ENCODE data around the gene HEXIM1. TPM values are rescaled to one million over a fixed set of nuclear protein-coding genes. Genes with fewer than 3 reads are reported as not detected.

Gene HEXIM1
- total and polyA plus RNA-seq, 5 donors from 2014 or later, result 5.9 to 88.0 (median 6.1) TPM

DNA sequence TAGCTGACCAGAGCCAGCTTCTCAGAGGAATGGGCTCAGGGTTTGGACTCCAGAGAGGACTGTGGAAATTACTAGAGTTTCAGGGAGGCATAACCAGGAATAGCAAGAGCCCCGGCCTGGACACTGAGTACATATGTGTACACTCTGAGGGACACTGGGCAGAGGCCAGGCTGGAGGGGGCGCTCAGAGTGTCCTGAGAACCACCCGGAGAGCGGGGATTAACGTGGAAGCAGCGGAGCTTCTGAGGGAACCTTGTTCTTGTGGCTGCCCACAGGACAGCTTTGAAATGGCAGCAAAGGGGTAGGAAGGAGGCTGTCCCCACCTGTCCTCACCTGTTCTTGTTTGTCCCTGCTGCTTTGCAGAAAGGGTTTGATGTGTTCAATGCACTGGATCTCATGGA lies 43.8 kb upstream of the HEXIM1 start:
- Histone ChIP-seq H3K36me3 (ENCODE audit: control insufficient read depth, insufficient read depth, low read length) (peaks cover 83% of the 10 kb centered on the region), H3K27me3 (ENCODE audit: control insufficient read depth, insufficient read depth, low read length) (no peaks in the 10 kb centered on the region), H3K4me3 (ENCODE audit: low read depth, low read length) (no peak overlapping the region), H3K27ac (ENCODE audit: insufficient read depth, low read length, poor library complexity, severe bottlenecking) (no peak overlapping the region), H3K4me1 (ENCODE audit: control insufficient read depth, insufficient read depth, low read length, poor library complexity, severe bottlenecking) (no peaks in the 10 kb centered on the region), H3K9me3 (ENCODE audit: control insufficient read depth in 2 of 2, low read length in 2 of 2) (no peaks in the 10 kb centered on the region)
- no peak overlapping the region for H3K4me3 Mint-ChIP-seq
- peak overlapping the region in 2 of 3 donors; percentile 59 to 64 for H3K27ac Mint-ChIP-seq
- no peaks in the 10 kb centered on the region for H3K9me3 Mint-ChIP-seq
- DNase-seq, result no peak
- no peaks in the 10 kb centered on the region for H3K4me1 Mint-ChIP-seq
- no peak for ATAC-seq (ENCODE audit: low read depth in 2 of 2)
- peaks cover 29% of the 10 kb centered on the region for H3K36me3 Mint-ChIP-seq
- H3K27me3 Mint-ChIP-seq, result no peaks in the 10 kb centered on the region

DNA sequence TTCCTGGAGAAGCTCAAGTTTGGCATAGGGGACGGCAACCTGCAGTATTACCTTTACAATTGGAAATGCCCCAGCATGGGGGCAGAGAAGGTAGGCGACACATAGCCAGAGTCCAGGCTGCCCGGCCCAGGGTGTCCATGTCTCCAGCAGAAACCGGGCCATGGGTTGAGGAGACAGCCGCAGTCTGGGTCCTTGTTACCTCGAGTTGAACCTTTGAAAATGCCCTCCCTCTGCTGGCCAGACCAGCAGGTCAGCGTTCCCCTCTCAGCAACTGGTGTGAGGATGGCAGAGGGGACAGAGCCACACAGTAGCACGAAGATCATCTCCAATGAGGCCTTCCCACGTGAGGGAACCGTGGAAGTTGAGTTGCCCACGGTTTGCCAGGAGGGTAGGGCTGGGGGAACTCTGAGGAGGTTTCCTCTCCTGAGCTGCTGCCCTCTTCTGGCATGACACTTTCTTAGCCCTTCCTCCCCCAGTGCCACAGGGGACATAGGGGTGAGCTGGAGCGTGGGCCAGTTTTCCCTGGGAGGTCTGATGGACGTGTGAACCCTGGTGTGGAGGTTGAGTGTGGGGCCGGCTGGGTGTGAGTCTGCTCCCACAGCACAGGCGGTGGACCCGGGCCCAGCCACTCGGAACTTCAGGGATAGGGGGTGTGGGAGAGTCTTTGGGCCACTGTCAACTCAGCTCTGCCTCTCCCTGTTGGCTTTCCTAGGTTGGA lies 43.2 kb upstream of the HEXIM1 start:
- Mint-ChIP-seq H3K36me3 (peaks cover 29% of the 10 kb centered on the region), H3K4me1 (no peaks in the 10 kb centered on the region), H3K27me3 (no peaks in the 10 kb centered on the region), H3K27ac (peak overlapping the region in 2 of 3 donors; percentile 20 to 64), H3K4me3 (no peak overlapping the region), H3K9me3 (no peaks in the 10 kb centered on the region)
- H3K36me3 ChIP-seq (ENCODE audit: control insufficient read depth, insufficient read depth, low read length), result peaks cover 78% of the 10 kb centered on the region
- DNase-seq (no peak), ATAC-seq (ENCODE audit: low read depth in 2 of 2) (no peak)
- no peaks in the 10 kb centered on the region for H3K27me3 ChIP-seq (ENCODE audit: control insufficient read depth, insufficient read depth, low read length)
- H3K4me3 ChIP-seq (ENCODE audit: low read depth, low read length), result no peak overlapping the region
- no peaks in the 10 kb centered on the region for H3K9me3 ChIP-seq (ENCODE audit: control insufficient read depth in 2 of 2, low read length in 2 of 2)
- H3K27ac ChIP-seq (ENCODE audit: insufficient read depth, low read length, poor library complexity, severe bottlenecking), result no peak overlapping the region
- no peaks in the 10 kb centered on the region for H3K4me1 ChIP-seq (ENCODE audit: control insufficient read depth, insufficient read depth, low read length, poor library complexity, severe bottlenecking)

DNA sequence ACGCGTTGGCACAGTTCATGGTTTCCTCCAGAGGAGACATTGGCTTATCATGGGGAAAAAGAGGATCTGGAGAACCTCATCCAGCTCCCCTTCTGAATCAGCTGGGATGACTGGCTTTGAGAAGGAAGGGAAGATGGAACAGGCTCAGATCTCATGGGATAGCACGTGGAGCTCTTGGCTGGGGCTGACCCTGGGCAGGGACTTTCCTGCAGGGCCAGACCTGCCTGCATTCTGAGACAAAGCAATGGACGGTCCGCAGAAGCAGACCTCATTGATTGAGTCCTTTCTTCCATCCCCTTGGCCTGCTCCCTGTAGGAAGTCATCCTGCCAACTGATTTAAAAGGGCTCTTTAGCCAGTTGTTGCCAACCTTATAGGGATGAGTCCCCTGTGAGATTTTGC lies 42.2 kb upstream of the HEXIM1 start:
- H3K27ac ChIP-seq (ENCODE audit: insufficient read depth, low read length, poor library complexity, severe bottlenecking), result no peak overlapping the region
- ATAC-seq (ENCODE audit: low read depth in 2 of 2) (no peak), DNase-seq (no peak)
- H3K27me3 ChIP-seq (ENCODE audit: control insufficient read depth, insufficient read depth, low read length), result no peaks in the 10 kb centered on the region
- Mint-ChIP-seq H3K36me3 (peaks cover 29% of the 10 kb centered on the region), H3K27me3 (no peaks in the 10 kb centered on the region), H3K4me3 (no peak overlapping the region), H3K9me3 (no peaks in the 10 kb centered on the region), H3K27ac (no peak overlapping the region), H3K4me1 (no peaks in the 10 kb centered on the region)
- no peak overlapping the region for H3K4me3 ChIP-seq (ENCODE audit: low read depth, low read length)
- no peaks in the 10 kb centered on the region for H3K4me1 ChIP-seq (ENCODE audit: control insufficient read depth, insufficient read depth, low read length, poor library complexity, severe bottlenecking)
- peaks cover 75% of the 10 kb centered on the region for H3K36me3 ChIP-seq (ENCODE audit: control insufficient read depth, insufficient read depth, low read length)
- H3K9me3 ChIP-seq (ENCODE audit: control insufficient read depth in 2 of 2, low read length in 2 of 2), result no peaks in the 10 kb centered on the region

DNA sequence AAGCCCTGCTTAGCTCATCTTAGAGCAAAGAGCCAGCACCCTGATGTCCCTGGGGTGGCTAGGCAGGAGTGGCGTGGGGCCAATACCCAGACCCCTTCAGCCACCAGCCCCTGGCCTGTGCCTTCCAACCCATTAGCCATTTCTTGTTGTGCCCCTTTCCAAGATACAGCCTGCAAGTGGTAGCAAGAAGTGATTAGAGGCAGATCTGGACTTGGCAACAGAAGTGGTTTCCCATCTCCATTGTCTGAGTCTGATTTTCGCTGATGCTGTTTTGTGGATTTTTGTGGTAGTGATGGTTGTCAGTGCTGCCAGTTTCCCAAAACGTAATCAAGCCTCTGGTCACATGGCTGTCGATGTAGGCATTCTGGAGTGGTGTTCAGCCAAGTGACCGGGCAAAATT lies 41.7 kb upstream of the HEXIM1 start:
- no peaks in the 10 kb centered on the region for H3K9me3 ChIP-seq (ENCODE audit: control insufficient read depth in 2 of 2, low read length in 2 of 2)
- no peaks in the 10 kb centered on the region for H3K4me1 Mint-ChIP-seq
- ATAC-seq (ENCODE audit: low read depth in 2 of 2) (no peak), DNase-seq (no peak)
- no peaks in the 10 kb centered on the region for H3K9me3 Mint-ChIP-seq
- no peak overlapping the region for H3K4me3 ChIP-seq (ENCODE audit: low read depth, low read length)
- no peaks in the 10 kb centered on the region for H3K27me3 ChIP-seq (ENCODE audit: control insufficient read depth, insufficient read depth, low read length)
- no peak overlapping the region for H3K27ac ChIP-seq (ENCODE audit: insufficient read depth, low read length, poor library complexity, severe bottlenecking)
- H3K27ac Mint-ChIP-seq, result no peak overlapping the region
- no peak overlapping the region for H3K4me3 Mint-ChIP-seq
- no peaks in the 10 kb centered on the region for H3K27me3 Mint-ChIP-seq
- peaks cover 73% of the 10 kb centered on the region for H3K36me3 ChIP-seq (ENCODE audit: control insufficient read depth, insufficient read depth, low read length)
- no peaks in the 10 kb centered on the region for H3K4me1 ChIP-seq (ENCODE audit: control insufficient read depth, insufficient read depth, low read length, poor library complexity, severe bottlenecking)
- peaks cover 29% of the 10 kb centered on the region for H3K36me3 Mint-ChIP-seq

DNA sequence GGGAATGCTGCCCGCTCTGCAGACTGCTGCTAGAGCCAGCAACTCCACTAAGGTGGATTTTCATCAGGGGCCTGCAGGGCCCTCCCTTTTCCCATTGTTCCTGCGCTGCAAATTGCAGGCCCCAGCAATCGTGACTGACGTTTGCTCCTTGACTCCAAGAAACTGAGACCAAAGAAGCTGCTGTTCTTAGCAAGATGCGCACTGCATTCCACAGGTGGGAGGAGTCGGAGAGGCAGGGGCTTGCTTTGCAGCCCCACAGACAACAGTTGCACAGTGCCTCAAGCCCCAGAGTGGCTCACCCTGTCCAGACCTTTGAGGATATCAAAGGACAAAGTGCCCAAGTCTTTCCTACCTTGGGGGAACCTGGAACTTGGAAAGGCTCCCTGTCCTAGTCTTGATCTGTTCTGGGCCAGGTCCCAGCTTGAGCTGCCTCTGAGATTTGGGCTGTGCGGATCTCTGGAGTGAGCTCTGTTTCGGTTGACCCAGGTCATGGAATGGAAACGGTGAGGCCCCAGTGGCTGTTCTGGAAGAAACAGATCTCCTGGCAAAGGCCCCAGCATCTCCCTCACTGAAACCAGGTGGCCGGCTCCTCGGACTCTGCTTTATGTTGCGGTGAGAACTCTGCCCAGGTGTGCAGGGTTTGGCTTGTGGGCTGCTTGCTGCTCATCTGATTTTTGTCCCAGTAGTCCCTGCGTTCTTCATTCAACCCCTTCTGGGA lies 40.8 kb upstream of the HEXIM1 start:
- no peaks in the 10 kb centered on the region for H3K9me3 Mint-ChIP-seq
- no peak overlapping the region for H3K27ac Mint-ChIP-seq
- no peak for ATAC-seq (ENCODE audit: low read depth in 2 of 2)
- no peak overlapping the region for H3K4me3 ChIP-seq (ENCODE audit: low read depth, low read length)
- H3K27me3 ChIP-seq (ENCODE audit: control insufficient read depth, insufficient read depth, low read length), result no peaks in the 10 kb centered on the region
- H3K9me3 ChIP-seq (ENCODE audit: control insufficient read depth in 2 of 2, low read length in 2 of 2), result no peaks in the 10 kb centered on the region
- no peak overlapping the region for H3K4me3 Mint-ChIP-seq
- no peak overlapping the region for H3K27ac ChIP-seq (ENCODE audit: insufficient read depth, low read length, poor library complexity, severe bottlenecking)
- H3K36me3 ChIP-seq (ENCODE audit: control insufficient read depth, insufficient read depth, low read length), result peaks cover 64% of the 10 kb centered on the region
- no peaks in the 10 kb centered on the region for H3K4me1 Mint-ChIP-seq
- peaks cover 22% of the 10 kb centered on the region for H3K36me3 Mint-ChIP-seq
- no peak for DNase-seq
- no peaks in the 10 kb centered on the region for H3K4me1 ChIP-seq (ENCODE audit: control insufficient read depth, insufficient read depth, low read length, poor library complexity, severe bottlenecking)
- no peaks in the 10 kb centered on the region for H3K27me3 Mint-ChIP-seq

DNA sequence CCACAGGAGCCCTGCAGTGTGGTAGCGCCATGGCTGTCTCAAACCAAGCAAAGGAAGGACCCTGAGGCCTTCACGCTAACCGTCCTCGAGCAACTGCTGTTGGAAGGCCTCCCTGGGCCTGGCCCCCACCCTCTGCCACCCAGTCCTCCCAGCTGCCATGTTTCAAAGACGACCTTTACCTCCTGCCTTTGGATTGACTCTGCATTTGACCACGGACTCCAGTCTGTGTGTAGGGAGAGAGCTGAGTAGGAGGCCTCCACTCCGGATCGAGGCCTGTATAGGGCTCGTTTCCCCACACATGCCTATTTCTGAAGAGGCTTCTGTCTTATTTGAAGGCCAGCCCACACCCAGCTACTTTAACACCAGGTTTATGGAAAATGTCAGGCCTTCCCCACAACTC lies 40.2 kb upstream of the HEXIM1 start:
- Histone ChIP-seq H3K4me1 (ENCODE audit: control insufficient read depth, insufficient read depth, low read length, poor library complexity, severe bottlenecking) (no peaks in the 10 kb centered on the region), H3K9me3 (ENCODE audit: control insufficient read depth in 2 of 2, low read length in 2 of 2) (no peaks in the 10 kb centered on the region), H3K4me3 (ENCODE audit: low read depth, low read length) (no peak overlapping the region), H3K27ac (ENCODE audit: insufficient read depth, low read length, poor library complexity, severe bottlenecking) (no peak overlapping the region), H3K36me3 (ENCODE audit: control insufficient read depth, insufficient read depth, low read length) (peaks cover 58% of the 10 kb centered on the region), H3K27me3 (ENCODE audit: control insufficient read depth, insufficient read depth, low read length) (no peaks in the 10 kb centered on the region)
- H3K4me1 Mint-ChIP-seq, result no peaks in the 10 kb centered on the region
- ATAC-seq (ENCODE audit: low read depth in 2 of 2) (no peak), DNase-seq (no peak)
- no peak overlapping the region for H3K4me3 Mint-ChIP-seq
- H3K27ac Mint-ChIP-seq, result no peak overlapping the region
- peaks cover 16% of the 10 kb centered on the region for H3K36me3 Mint-ChIP-seq
- H3K9me3 Mint-ChIP-seq, result no peaks in the 10 kb centered on the region
- no peaks in the 10 kb centered on the region for H3K27me3 Mint-ChIP-seq

DNA sequence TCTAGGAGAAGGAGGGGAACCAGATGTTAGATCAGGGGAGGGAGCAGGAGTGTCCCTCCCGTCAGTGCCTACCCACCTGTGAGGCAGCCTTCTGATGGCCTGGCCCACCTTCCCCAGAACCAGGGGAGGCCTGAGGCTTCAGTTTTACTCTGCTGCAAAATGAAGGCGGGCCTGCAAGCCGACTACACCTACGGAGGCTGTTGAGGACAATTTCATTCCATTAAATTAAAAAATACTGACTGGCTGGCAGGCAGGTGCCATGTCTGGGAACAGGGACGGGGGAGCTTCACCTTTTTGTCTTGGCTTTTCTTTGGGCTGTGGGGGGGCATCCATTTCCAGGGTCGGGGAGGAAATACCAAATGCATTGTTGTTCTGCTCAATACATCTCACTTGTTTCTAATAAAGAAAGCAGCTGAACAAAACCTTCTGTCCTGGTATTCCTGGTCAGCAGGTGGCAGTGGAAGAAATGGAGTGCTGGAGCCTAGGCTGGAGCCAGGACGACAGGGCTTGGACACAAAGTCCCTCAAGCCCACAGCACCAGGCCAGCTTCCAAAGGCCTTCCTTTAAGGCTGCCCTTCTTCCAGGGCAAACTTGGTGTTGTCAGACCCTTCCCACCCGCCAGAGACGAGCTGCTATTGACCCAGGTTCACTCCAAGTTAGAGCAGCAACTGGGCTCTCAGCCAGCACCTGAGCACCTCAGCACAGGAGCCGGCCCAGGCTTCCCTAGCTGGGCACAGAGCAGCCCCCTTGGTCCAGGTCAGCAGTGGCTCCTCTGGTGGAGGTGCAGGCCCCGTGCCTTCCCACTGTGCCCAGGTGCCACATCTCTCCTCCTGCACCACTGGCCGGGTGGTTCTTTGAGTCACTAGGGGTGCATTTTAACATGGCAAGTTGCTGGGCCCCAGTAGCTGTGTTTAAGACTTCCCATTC lies 39.4 kb upstream of the HEXIM1 start:
- H3K4me1 Mint-ChIP-seq, result no peaks in the 10 kb centered on the region
- no peak overlapping the region for H3K27ac ChIP-seq (ENCODE audit: insufficient read depth, low read length, poor library complexity, severe bottlenecking)
- H3K27me3 Mint-ChIP-seq, result no peaks in the 10 kb centered on the region
- peaks cover 10% of the 10 kb centered on the region for H3K36me3 Mint-ChIP-seq
- H3K9me3 Mint-ChIP-seq, result no peaks in the 10 kb centered on the region
- no peaks in the 10 kb centered on the region for H3K9me3 ChIP-seq (ENCODE audit: control insufficient read depth in 2 of 2, low read length in 2 of 2)
- H3K27ac Mint-ChIP-seq, result no peak overlapping the region
- H3K4me3 Mint-ChIP-seq, result no peak overlapping the region
- no peak overlapping the region for H3K4me3 ChIP-seq (ENCODE audit: low read depth, low read length)
- ATAC-seq (ENCODE audit: low read depth in 2 of 2) (no peak), DNase-seq (no peak)
- H3K36me3 ChIP-seq (ENCODE audit: control insufficient read depth, insufficient read depth, low read length), result peaks cover 50% of the 10 kb centered on the region
- H3K27me3 ChIP-seq (ENCODE audit: control insufficient read depth, insufficient read depth, low read length), result no peaks in the 10 kb centered on the region
- no peaks in the 10 kb centered on the region for H3K4me1 ChIP-seq (ENCODE audit: control insufficient read depth, insufficient read depth, low read length, poor library complexity, severe bottlenecking)
